Stimulated activated memory B cell treated with anti-CD40 and anti-IgM and Interleukin-4, amounts not matched to agents 10 μg/mL and 1 μg/mL and 100 μg/mL, for 72 hours (primary cell): ENCODE data around the gene IMMP2L.
"Not testable (repeated sequence)": the region's sequence is repeated elsewhere in the genome, so short reads cannot be mapped to it uniquely, and the experiment has no call there.

Source experiments
- ATAC-seq: fragments of 150-1000 bp; cut with Tn5 transposase; 2 replicates; pipeline ENCODE4 v1.10.0; 2021
- H3K27ac Mint-ChIP-seq: one replicate; pipeline ENCODE4 v1.8.0; 2022; ENCODE audit warnings: mild to moderate bottlenecking, mixed read lengths
- H3K27me3 Mint-ChIP-seq: one replicate; pipeline ENCODE4 v1.8.0; 2022; ENCODE audit warnings: mixed read lengths
- H3K36me3 Mint-ChIP-seq: one replicate; pipeline ENCODE4 v1.8.0; 2022; ENCODE audit warnings: mixed read lengths
- H3K4me1 Mint-ChIP-seq: one replicate; pipeline ENCODE4 v1.8.0; 2022; ENCODE audit warnings: mixed read lengths
- H3K4me3 Mint-ChIP-seq: one replicate; pipeline ENCODE4 v1.8.0; 2022; ENCODE audit warnings: mild to moderate bottlenecking, moderate library complexity, mixed read lengths
- H3K9me3 Mint-ChIP-seq: one replicate; pipeline ENCODE4 v1.8.0; 2022; ENCODE audit warnings: mixed read lengths

Gene IMMP2L

GRCh38 chr7:111343017-111343416 is 219.3 kb downstream of the IMMP2L start:
- Mint-ChIP-seq H3K27me3 (no peaks in the 10 kb centered on the region), H3K4me1 (no peaks in the 10 kb centered on the region), H3K36me3 (peaks cover 31% of the 10 kb centered on the region), H3K9me3 (peaks cover 19% of the 10 kb centered on the region), H3K27ac (no peak overlapping the region), H3K4me3 (no peak overlapping the region)
- no peak for ATAC-seq

- Mint-ChIP-seq H3K36me3 (peaks cover 11% of the 10 kb centered on the region), H3K27ac (no peak overlapping the region), H3K4me1 (no peaks in the 10 kb centered on the region), H3K4me3 (no peak overlapping the region), H3K27me3 (no peaks in the 10 kb centered on the region), H3K9me3 (peaks cover 9% of the 10 kb centered on the region)
- ATAC-seq, result no peak
Measured at GRCh38 chr7:111339006-111339405, 223.3 kb downstream of the IMMP2L start.

- H3K27me3 Mint-ChIP-seq, result no peaks in the 10 kb centered on the region
- H3K27ac Mint-ChIP-seq, result no peak overlapping the region
Measured at GRCh38 chr7:111333010-111333409, 229.3 kb downstream of the IMMP2L start.

GRCh38 chr7:111330235-111330523 is 232.1 kb downstream of the IMMP2L start:
- Mint-ChIP-seq H3K27me3 (no peaks in the 10 kb centered on the region), H3K36me3 (peaks cover 8% of the 10 kb centered on the region), H3K9me3 (peaks cover 6% of the 10 kb centered on the region), H3K4me1 (peaks cover 24% of the 10 kb centered on the region), H3K4me3 (no peak overlapping the region), H3K27ac (no peak overlapping the region)
- ATAC-seq, result no peak

More at GRCh38 chr7:111333010-111333409, 229.3 kb downstream of the IMMP2L start:
- Mint-ChIP-seq H3K4me3 (no peak overlapping the region), H3K9me3 (peaks cover 6% of the 10 kb centered on the region), H3K4me1 (peaks cover 24% of the 10 kb centered on the region), H3K36me3 (peaks cover 8% of the 10 kb centered on the region)
- no peak for ATAC-seq

GRCh38 chr7:111329367-111330234 is 232.7 kb downstream of the IMMP2L start:
- Mint-ChIP-seq H3K36me3 (peaks cover 8% of the 10 kb centered on the region), H3K27ac (no peak overlapping the region), H3K4me1 (peaks cover 24% of the 10 kb centered on the region), H3K27me3 (no peaks in the 10 kb centered on the region), H3K4me3 (no peak overlapping the region), H3K9me3 (peaks cover 6% of the 10 kb centered on the region)
- ATAC-seq, result no peak

- Mint-ChIP-seq H3K9me3 (peaks cover 3% of the 10 kb centered on the region), H3K4me1 (peaks cover 32% of the 10 kb centered on the region), H3K4me3 (no peak overlapping the region), H3K27me3 (no peaks in the 10 kb centered on the region), H3K36me3 (peaks cover 8% of the 10 kb centered on the region), H3K27ac (no peak overlapping the region)
- ATAC-seq, result no peak
Measured at GRCh38 chr7:111328487-111328886, 233.8 kb downstream of the IMMP2L start.

- H3K9me3 Mint-ChIP-seq, result no peaks in the 10 kb centered on the region
- no peak for ATAC-seq
Measured at GRCh38 chr7:111324776-111325175, 237.5 kb downstream of the IMMP2L start.

GRCh38 chr7:111324228-111324627 is 238.1 kb downstream of the IMMP2L start:
- Mint-ChIP-seq H3K9me3 (no peaks in the 10 kb centered on the region), H3K36me3 (peaks cover 7% of the 10 kb centered on the region), H3K27me3 (no peaks in the 10 kb centered on the region), H3K4me1 (peaks cover 29% of the 10 kb centered on the region), H3K27ac (no peak overlapping the region), H3K4me3 (no peak overlapping the region)
- ATAC-seq, result peak; percentile 55

More at GRCh38 chr7:111324776-111325175, 237.5 kb downstream of the IMMP2L start:
- peaks cover 34% of the 10 kb centered on the region for H3K4me1 Mint-ChIP-seq
- peaks cover 8% of the 10 kb centered on the region for H3K36me3 Mint-ChIP-seq
- no peak overlapping the region for H3K27ac Mint-ChIP-seq
- H3K27me3 Mint-ChIP-seq, result no peaks in the 10 kb centered on the region
- no peak overlapping the region for H3K4me3 Mint-ChIP-seq

- not testable (repeated sequence) for H3K27ac Mint-ChIP-seq, H3K9me3 Mint-ChIP-seq, H3K27me3 Mint-ChIP-seq, H3K36me3 Mint-ChIP-seq, H3K4me3 Mint-ChIP-seq, ATAC-seq
- H3K4me1 Mint-ChIP-seq, result peaks cover 23% of the 10 kb centered on the region
Measured at GRCh38 chr7:111323670-111324069, 238.6 kb downstream of the IMMP2L start.

- no peak overlapping the region for H3K4me3 Mint-ChIP-seq
- H3K27me3 Mint-ChIP-seq, result no peaks in the 10 kb centered on the region
- H3K9me3 Mint-ChIP-seq, result no peaks in the 10 kb centered on the region
- no peak for ATAC-seq
- peaks cover 14% of the 10 kb centered on the region for H3K36me3 Mint-ChIP-seq
- no peak overlapping the region for H3K27ac Mint-ChIP-seq
- peaks cover 19% of the 10 kb centered on the region for H3K4me1 Mint-ChIP-seq
Measured at GRCh38 chr7:111320133-111320532, 242.2 kb downstream of the IMMP2L start.

- Mint-ChIP-seq H3K27ac (no peak overlapping the region), H3K4me1 (no peaks in the 10 kb centered on the region), H3K4me3 (no peak overlapping the region), H3K36me3 (peaks cover 18% of the 10 kb centered on the region), H3K9me3 (no peaks in the 10 kb centered on the region), H3K27me3 (no peaks in the 10 kb centered on the region)
- ATAC-seq, result no peak
Measured at GRCh38 chr7:111312966-111313365, 249.3 kb downstream of the IMMP2L start.

GRCh38 chr7:111308691-111309090 is 253.6 kb downstream of the IMMP2L start:
- peaks cover 11% of the 10 kb centered on the region for H3K36me3 Mint-ChIP-seq
- H3K27ac Mint-ChIP-seq, result no peak overlapping the region
- H3K4me3 Mint-ChIP-seq, result no peak overlapping the region
- H3K4me1 Mint-ChIP-seq, result no peaks in the 10 kb centered on the region
- no peaks in the 10 kb centered on the region for H3K9me3 Mint-ChIP-seq
- no peaks in the 10 kb centered on the region for H3K27me3 Mint-ChIP-seq
- no peak for ATAC-seq

- peaks cover 14% of the 10 kb centered on the region for H3K36me3 Mint-ChIP-seq
- ATAC-seq, result no peak
- no peaks in the 10 kb centered on the region for H3K4me1 Mint-ChIP-seq
- no peak overlapping the region for H3K4me3 Mint-ChIP-seq
- no peaks in the 10 kb centered on the region for H3K27me3 Mint-ChIP-seq
- no peak overlapping the region for H3K27ac Mint-ChIP-seq
- H3K9me3 Mint-ChIP-seq, result no peaks in the 10 kb centered on the region
Measured at GRCh38 chr7:111301891-111302290, 260.4 kb downstream of the IMMP2L start.

- Mint-ChIP-seq H3K27ac (no peak overlapping the region), H3K4me1 (no peaks in the 10 kb centered on the region), H3K4me3 (no peak overlapping the region), H3K36me3 (peaks cover 5% of the 10 kb centered on the region), H3K27me3 (no peaks in the 10 kb centered on the region), H3K9me3 (no peaks in the 10 kb centered on the region)
- ATAC-seq, result no peak
Measured at GRCh38 chr7:111294494-111294893, 267.8 kb downstream of the IMMP2L start.

- no peaks in the 10 kb centered on the region for H3K4me1 Mint-ChIP-seq
- peaks cover 19% of the 10 kb centered on the region for H3K36me3 Mint-ChIP-seq
- no peaks in the 10 kb centered on the region for H3K27me3 Mint-ChIP-seq
- peaks cover 7% of the 10 kb centered on the region for H3K9me3 Mint-ChIP-seq
- ATAC-seq, result no peak
- no peak overlapping the region for H3K27ac Mint-ChIP-seq
- H3K4me3 Mint-ChIP-seq, result no peak overlapping the region
Measured at GRCh38 chr7:111292026-111292470, 270.2 kb downstream of the IMMP2L start.

- no peak overlapping the region for H3K27ac Mint-ChIP-seq
- H3K4me1 Mint-ChIP-seq, result peaks cover 1% of the 10 kb centered on the region
- H3K4me3 Mint-ChIP-seq, result no peak overlapping the region
- H3K36me3 Mint-ChIP-seq, result peaks cover 19% of the 10 kb centered on the region
- H3K9me3 Mint-ChIP-seq, result peaks cover 7% of the 10 kb centered on the region
- H3K27me3 Mint-ChIP-seq, result no peaks in the 10 kb centered on the region
- ATAC-seq, result no peak
Measured at GRCh38 chr7:111290982-111291381, 271.3 kb downstream of the IMMP2L start.
